ENCODE results near the gene TROAP. TPM values are rescaled to one million over a fixed set of nuclear protein-coding genes. Genes with fewer than 3 reads are reported as not detected.

The TROAP gene
- total RNA-seq, 4 donors from 2014 or later: 2.1 to 24.2 (median 6.7) TPM

- H3K4me3 ChIP-seq (ENCODE audit: low read depth, poor library complexity, severe bottlenecking): no peak overlapping the region
- peak in 1 of 2 donors; percentile 8 for DNase-seq (ENCODE audit: low spot score in 2 of 2)
- WGBS, 2 donors: 85 to 88% methylated on average over 4 of the region's 4 CpGs
- TF ChIP-seq CTCF (IDR thresholded peaks at IDR 0.05): no peak
- no peak for TF ChIP-seq POLR2A (IDR thresholded peaks at IDR 0.05)
- intact Hi-C loops (cut with DNase I; ENCODE audit: low total_unique reads): loop anchor here (5.0 kb wide), 1 partner anchor 58 kb away; no protein-coding TSS in a partner anchor
Observed at GRCh38 chr12:49284672-49285071, 38.4 kb upstream of the TROAP start.

- no peak overlapping the region for H3K4me3 ChIP-seq (ENCODE audit: low read depth, poor library complexity, severe bottlenecking)
- TF ChIP-seq CTCF (IDR thresholded peaks at IDR 0.05) (no peak), POLR2A (IDR thresholded peaks at IDR 0.05) (no peak)
- intact Hi-C loops (cut with DNase I; ENCODE audit: low total_unique reads): loop anchor here (5.0 kb wide), 1 partner anchor 54 kb away; no protein-coding TSS in a partner anchor
- peak in 1 of 2 donors; percentile 59 for DNase-seq (ENCODE audit: low spot score in 2 of 2)
- WGBS, 2 donors: 58 to 62% methylated on average over 6 of the region's 6 CpGs
Observed at GRCh38 chr12:49287876-49288275, 35.2 kb upstream of the TROAP start.

GRCh38 chr12:49288412-49288853 is 34.6 kb upstream of the TROAP start:
- DNase-seq (ENCODE audit: low spot score in 2 of 2): peak in 1 of 2 donors; percentile 88
- intact Hi-C loops (cut with DNase I; ENCODE audit: low total_unique reads): loop anchor here (5.0 kb wide), 1 partner anchor 54 kb away; no protein-coding TSS in a partner anchor
- H3K4me3 ChIP-seq (ENCODE audit: low read depth, poor library complexity, severe bottlenecking): no peak overlapping the region
- WGBS, 2 donors: 8 to 9% methylated on average over 11 of the region's 11 CpGs
- no peak for TF ChIP-seq POLR2A (IDR thresholded peaks at IDR 0.05)
- TF ChIP-seq CTCF (IDR thresholded peaks at IDR 0.05): peak in 1 of 3 donors; percentile 64

- TF ChIP-seq CTCF (IDR thresholded peaks at IDR 0.05) (no peak), POLR2A (IDR thresholded peaks at IDR 0.05) (no peak)
- H3K4me3 ChIP-seq (ENCODE audit: low read depth, poor library complexity, severe bottlenecking): no peak overlapping the region
- intact Hi-C loops (cut with DNase I; ENCODE audit: low total_unique reads): loop anchor here (5.0 kb wide), 1 partner anchor 53 kb away; no protein-coding TSS in a partner anchor
- WGBS, 2 donors: 73 to 75% methylated on average over 8 to 9 of the region's 9 CpGs
- DNase-seq (ENCODE audit: low spot score in 2 of 2): peak in 1 of 2 donors; percentile 61
Observed at GRCh38 chr12:49288922-49289555, 34.0 kb upstream of the TROAP start.

- no peak overlapping the region for H3K4me3 ChIP-seq (ENCODE audit: low read depth, poor library complexity, severe bottlenecking)
- 51 to 52% methylated on average over 7 of the region's 7 CpGs for WGBS, 2 donors
- intact Hi-C loops (cut with DNase I; ENCODE audit: low total_unique reads): no loop called here
- no peak for DNase-seq (ENCODE audit: low spot score in 2 of 2)
- no peak for TF ChIP-seq POLR2A (IDR thresholded peaks at IDR 0.05)
- no peak for TF ChIP-seq CTCF (IDR thresholded peaks at IDR 0.05)
Observed at GRCh38 chr12:49292729-49293055, 30.4 kb upstream of the TROAP start.

Measured in lower leg skin (tissue), 4 donors.